OCI-LY3 (cell line): Measurements from ENCODE around the gene MAPKAPK2.
"Not testable (repeated sequence)": the region's sequence is repeated elsewhere in the genome, so short reads cannot be mapped to it uniquely, and the experiment has no call there.

ENCODE experiments used
- EZH2phosphoT487 ChIP-seq: fragments of 200-600 bp; shearing (Covaris generic); IDR thresholded peaks from 2 replicates; pipeline ENCODE4 v1.6.1; 2018; ENCODE audit warnings: antibody characterized with exemption, mixed run types, low read depth
- TF ChIP-seq, protein P1 (sequence below): fragments of 200-600, 300-600 bp; sonication (generic); IDR thresholded peaks from 2 replicates; pipeline ENCODE4 v1.5.1; 2014; ENCODE audit warnings: antibody characterized with exemption, low read length, low read depth

GRCh38 chr1:206778911-206779310 lies 94.2 kb downstream of the MAPKAPK2 start:
- TF ChIP-seq, protein P1, sequence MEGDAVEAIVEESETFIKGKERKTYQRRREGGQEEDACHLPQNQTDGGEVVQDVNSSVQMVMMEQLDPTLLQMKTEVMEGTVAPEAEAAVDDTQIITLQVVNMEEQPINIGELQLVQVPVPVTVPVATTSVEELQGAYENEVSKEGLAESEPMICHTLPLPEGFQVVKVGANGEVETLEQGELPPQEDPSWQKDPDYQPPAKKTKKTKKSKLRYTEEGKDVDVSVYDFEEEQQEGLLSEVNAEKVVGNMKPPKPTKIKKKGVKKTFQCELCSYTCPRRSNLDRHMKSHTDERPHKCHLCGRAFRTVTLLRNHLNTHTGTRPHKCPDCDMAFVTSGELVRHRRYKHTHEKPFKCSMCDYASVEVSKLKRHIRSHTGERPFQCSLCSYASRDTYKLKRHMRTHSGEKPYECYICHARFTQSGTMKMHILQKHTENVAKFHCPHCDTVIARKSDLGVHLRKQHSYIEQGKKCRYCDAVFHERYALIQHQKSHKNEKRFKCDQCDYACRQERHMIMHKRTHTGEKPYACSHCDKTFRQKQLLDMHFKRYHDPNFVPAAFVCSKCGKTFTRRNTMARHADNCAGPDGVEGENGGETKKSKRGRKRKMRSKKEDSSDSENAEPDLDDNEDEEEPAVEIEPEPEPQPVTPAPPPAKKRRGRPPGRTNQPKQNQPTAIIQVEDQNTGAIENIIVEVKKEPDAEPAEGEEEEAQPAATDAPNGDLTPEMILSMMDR, result not testable (repeated sequence)
- TF ChIP-seq EZH2phosphoT487, result not testable (repeated sequence)
